Measurements from ENCODE around the gene SIGLEC8.
A peak's percentile ranks its signal among the peaks of the same experiment; 100 is the strongest.
"Not testable (repeated sequence)": the region's sequence is repeated elsewhere in the genome, so short reads cannot be mapped to it uniquely, and the experiment has no call there.

Gene SIGLEC8

DNA sequence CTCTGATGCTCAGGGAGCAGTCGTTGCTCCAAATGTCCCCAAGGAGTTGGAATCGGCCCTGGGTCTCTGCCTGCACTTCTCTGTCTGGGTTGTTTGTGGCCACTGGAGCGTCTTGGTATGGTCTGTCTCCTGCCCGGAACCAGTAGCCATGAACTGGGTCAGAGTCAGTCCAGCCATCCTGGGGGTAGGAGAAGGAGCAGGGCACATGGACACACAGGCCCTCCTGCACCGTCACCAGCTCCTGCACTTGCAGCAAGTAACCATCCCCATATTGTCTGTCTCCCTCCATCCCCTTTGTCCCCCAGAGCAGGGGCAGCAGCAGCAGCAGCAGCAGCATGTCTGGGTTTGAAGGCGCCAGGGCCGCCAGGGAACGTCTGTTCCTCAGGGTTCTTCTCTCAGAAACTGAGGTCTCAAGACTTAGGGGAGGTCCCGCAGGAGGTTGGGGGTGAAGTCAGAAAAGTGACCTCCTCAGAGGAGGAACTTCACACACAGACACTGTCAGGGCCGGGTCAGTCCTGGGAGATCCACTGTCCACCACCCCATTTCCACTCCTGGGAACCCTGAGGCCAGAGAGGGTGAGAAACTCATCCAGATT lies at the start of gene SIGLEC8:
Gene SIGLEC8 (minus strand): TSS at position 404 of the 595 bp plus-strand sequence. CDS start 67 bp downstream, at position 337.
- DNase-seq = no peak

DNA sequence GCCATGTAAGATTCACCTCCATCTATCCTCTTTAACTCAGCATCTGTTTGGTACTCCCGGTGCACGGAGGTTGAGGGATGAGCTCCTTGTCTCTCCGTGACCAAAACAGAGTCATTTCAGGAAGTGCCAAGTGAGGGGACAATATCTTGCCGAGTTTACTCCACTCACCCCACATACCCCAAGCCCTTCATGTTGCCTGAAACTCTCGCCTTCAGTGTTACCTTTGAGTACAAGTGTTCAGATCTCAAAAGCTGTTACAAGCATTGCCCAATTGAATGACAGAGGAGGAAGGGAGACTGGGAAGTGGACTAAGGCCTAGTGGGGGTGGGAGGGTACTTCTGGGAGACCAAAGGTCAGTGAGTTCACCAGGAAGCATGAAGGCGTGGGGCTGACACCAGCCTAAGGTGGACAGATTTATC lies 49.4 kb upstream of the SIGLEC8 start:
- DNase-seq = no peak

GRCh38 chr19:51507192-51507591 lies 48.9 kb upstream of the SIGLEC8 start:
- DNase-seq = no peak

DNA sequence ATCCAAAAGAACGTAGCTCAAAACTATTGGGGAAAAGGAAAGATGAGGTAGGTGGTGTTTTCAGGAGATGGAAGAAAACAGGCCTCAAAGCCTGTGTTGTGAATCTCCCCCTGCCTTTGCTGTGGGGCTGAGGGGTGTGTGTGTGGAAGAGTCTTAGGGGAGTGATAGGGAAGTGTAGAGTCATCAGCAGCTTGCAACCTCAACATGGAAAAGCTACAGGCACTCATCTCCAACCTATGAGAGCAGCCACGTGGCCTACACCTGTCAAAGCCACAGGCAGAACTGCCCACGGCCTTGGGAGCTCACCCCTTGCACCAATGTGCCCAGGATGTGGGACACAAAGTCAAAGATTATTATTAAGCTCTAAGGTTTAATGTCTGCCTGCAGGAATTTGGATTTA lies 47.6 kb upstream of the SIGLEC8 start:
- DNase-seq = no peak

DNA sequence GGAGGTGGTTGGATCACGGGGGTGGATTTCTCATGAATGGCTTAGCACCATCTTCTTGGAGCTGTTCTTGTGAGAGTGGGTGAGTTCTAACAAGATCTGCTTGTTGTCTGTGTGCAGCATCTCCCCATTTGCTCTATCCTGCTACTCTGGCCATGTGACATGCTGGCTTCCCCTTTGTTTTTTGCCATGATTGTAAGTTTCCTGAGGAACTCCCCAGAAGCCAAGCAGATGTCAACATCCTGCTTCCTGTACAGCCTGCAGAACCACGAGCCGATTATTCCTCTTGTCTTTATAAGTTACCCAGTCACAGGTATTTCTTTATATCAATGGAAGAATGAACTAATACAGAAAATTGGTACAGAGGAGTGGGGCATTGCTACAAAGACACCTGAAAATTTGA lies 45.6 kb upstream of the SIGLEC8 start:
- no peak for DNase-seq

DNA sequence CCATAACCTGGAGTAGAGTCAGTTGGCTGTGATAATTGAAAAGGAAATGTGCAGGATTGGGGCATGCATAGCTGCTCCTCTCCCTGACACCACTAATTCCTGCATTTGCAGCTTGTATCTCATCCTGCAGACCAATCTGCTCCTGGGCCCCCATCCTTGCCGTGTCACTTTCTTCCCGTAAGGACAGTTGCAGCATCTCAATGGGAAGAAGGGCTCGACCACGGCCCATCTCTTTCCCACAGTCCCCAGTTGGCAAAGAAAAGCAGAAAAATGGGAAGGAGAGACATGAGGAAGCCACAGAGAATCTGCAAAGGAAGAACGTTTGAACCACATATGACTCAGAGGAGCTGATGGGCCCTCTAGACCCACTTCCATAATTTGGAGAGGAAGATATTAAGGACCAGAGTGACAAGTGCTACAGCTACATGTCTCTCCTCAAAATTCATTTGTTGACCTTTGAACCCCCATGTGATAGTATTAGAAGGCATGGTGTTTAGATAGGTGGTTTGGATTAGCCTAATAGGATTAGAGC lies 45.1 kb upstream of the SIGLEC8 start:
- no peak for DNase-seq

DNA sequence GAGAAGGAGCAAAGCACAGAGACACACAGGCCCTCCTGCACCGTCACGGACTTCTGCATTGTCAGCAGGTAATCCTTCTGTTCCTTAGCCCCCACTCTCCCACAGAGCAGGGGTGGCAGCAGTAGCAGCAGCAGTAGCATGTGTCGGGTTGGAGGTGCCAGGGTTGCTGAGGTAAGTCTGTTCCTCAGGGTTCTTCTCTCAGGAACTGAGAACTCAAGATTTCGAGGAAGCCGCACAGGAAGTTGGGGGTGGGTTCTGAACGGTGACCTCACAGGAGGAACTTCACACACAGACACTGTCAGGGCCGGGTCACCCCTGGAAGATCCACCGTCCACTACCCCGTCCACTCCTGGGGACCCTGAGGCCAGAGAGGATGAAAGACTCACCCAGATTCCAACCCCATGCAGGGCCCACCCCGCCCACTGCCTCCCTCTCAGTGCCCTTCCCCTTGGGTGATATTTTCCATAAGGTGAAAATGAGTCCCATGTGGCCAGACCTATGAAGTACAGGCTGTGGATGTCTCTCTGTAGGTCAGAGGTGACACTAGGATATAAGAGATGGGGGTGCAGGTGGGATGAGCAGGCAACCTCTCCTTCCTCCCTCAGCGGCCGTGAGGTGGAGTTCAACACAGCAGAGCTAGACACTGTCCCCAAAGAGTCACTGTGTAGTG lies 43.5 kb upstream of the SIGLEC8 start, which contains the start of gene SIGLEC12:
Gene SIGLEC12 (minus strand): TSS at position 207 of the 670 bp plus-strand sequence. CDS start 67 bp downstream, at position 140.
- no peak for DNase-seq

DNA sequence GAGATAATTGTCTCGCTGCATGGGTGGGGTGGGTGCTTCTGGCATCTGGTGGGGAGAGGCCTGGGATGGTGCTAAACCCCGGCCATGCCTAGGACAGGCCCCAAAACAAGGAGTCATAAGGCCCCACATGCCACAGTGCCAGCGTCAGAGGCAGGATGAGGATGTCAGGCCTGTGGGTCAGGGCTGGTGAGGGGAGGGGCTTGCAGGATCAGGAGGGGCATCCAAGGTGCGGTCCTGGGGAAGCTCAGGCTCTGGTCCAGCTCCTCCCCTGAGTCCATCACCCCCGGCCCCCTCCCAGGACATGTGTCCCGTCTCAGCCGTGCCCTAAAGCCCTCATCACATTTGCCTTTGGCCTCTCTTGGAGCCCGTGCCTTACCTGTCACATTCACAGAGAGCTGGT lies 42.7 kb upstream of the SIGLEC8 start:
- DNase-seq = not testable (repeated sequence)

- no peak for DNase-seq
Observed at GRCh38 chr19:51497666-51498065, 39.4 kb upstream of the SIGLEC8 start.

- no peak for DNase-seq
Observed at GRCh38 chr19:51493776-51494175, 35.5 kb upstream of the SIGLEC8 start.

DNA sequence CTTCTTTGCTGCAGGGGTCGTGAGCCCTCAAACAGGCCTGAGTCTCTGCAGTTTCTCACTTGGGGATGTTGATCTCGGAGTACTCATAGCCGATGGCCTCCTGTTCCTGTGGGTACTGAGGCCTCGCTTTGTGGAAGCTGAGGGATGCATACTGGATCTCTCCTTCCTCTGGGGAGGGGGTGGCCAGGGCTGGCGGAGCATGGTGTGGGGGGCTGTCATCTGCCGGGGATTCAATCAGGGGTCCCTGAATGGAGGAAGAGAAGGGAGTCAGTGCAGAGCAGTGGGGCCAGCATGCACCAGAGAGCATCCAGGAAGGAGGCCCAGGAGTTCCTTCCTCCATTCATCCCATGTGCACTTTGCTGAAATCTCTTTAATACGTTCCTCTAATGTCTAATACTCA lies 33.3 kb upstream of the SIGLEC8 start:
- DNase-seq = no peak

- no peak for DNase-seq
Observed at GRCh38 chr19:51490676-51491075, 32.4 kb upstream of the SIGLEC8 start.

DNA sequence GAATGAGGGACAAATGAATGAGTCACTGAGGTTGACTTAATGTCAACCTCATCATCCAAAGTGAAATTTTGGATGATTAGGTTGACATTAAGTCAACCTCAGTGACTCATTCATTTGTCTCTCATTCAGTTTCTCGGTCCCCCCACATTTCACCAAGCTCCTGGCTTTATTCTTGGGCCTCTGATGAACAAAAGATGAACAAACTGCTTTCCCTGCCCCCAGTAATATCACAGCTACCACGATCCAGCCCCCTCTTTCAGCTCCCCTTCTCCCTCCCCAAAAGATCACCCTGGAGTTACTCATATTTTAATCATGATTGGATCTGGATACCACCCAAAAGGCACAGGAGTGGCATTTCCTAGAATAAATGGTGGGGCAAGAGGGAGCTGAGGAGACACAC lies 30.9 kb upstream of the SIGLEC8 start:
- no peak for DNase-seq

DNA sequence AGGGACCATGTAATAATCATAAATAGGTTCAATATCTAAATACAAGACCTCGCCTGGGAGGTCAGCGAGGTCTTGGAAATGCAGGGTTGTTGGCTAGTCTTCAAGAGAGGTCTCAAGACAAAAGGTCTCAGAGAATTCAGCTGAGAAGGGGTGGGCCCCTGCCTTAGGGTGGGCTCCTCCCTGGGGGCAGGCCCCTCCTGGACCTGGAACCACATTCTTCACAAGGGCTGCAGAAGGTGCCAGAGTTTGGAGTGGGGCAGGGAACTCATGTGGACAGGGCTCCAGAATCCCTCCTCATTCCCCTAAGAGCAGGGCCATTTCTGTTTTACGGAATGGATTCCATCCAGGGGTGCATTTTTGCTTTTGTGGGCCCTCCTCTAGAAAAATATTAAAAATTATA lies 30.2 kb upstream of the SIGLEC8 start:
- no peak for DNase-seq

DNA sequence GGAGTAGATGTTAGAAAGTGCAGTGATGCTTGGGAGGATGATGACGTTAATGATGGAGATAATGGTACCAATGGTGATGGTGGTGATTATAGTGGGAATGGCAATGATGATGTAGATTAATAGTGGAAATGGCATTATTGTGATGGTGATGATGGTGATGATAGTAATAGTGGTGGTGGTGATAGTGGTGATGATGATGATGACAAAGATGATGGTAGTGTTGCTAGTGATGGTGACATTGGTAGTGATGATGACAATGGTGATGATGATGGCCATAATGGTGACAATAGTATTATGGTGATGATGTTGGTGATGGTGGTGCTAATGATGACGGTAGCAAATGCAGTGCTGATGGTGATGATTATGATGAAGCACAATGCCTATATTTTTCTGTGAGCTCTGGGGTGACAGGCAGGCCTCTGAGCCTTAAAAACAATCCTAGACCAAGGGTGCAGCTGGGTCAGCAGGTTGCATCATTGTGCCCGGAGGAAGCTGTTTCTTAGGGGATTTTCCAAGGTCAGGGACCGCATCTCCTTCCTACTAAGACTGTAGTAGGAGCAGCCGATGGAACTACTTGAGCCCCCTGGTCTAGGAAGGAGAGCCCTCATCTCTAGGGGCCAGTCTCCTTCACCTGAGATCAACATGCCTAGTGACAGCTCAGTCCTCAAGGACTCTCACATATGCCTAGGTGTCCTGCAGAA lies 27.9 kb upstream of the SIGLEC8 start:
- DNase-seq = no peak

DNA sequence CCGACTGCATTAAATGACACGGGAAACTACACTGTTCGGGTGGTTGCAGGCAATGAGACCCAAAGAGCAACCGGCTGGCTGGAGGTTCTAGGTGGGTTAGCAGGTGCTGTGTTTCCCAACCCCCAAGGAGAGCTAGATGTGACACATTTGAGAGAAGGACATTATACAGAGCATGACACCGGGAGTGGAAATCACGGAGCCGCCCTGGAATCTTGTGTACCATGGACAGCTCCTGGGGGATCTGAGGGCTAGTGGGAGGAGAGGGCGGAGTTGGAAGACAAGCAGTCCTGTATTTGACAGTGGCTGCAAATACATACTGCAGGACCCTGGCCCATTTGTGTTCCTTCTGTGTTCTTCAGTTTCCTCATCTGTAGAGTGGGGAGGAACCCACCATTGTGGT lies 22.3 kb upstream of the SIGLEC8 start:
- no peak for DNase-seq

GRCh38 chr19:51479531-51480331 lies 21.5 kb upstream of the SIGLEC8 start:
- no peak for DNase-seq

GRCh38 chr19:51478381-51479234 lies 20.4 kb upstream of the SIGLEC8 start, which contains the start of gene CEACAM18:
Gene CEACAM18 (plus strand): TSS chr19:51478539.
- no peak for DNase-seq

- no peak for DNase-seq
Observed at GRCh38 chr19:51477344-51477743, 19.1 kb upstream of the SIGLEC8 start.

- DNase-seq = no peak
Observed at GRCh38 chr19:51476164-51476563, 17.9 kb upstream of the SIGLEC8 start.

- peak; percentile 22 for DNase-seq
Observed at GRCh38 chr19:51473009-51473707, 14.9 kb upstream of the SIGLEC8 start.
